GM12875 (cell line): Measurements from ENCODE around the gene MIPOL1.

Experiments used
- H3K4me3 ChIP-seq: one replicate; pipeline ENCODE4 v1.5.1; 2011; ENCODE audit warnings: low read depth, low read length, control low read depth
- TF ChIP-seq, protein P1 (sequence below): IDR thresholded peaks from 2 replicates; pipeline ENCODE4 v1.5.1; 2011; ENCODE audit warnings: low read depth, mild to moderate bottlenecking, control low read depth, inconsistent platforms, low read length, moderate library complexity, borderline replicate concordance; ENCODE audit not compliant: insufficient read depth

MIPOL1 gene

DNA sequence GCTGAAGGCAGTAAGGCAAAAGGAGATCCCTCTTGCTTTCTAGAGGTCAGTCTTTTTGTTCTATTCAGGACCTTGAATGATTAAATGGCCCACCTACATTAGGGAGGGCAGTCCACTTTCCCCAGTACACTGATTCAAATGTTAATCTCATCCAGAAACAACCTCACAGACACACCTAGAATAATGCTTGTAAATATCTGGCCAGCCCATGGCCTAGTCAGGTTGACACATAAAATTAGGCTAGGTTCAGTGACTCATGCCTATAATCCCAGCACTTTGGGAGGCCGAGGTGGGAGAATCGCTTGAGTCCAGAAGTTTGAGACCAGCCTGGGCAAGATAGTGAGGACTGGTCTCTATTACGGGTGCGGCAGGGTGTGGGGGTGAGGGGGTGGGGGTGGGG, 43.5 kb downstream of the MIPOL1 start:
- TF ChIP-seq, protein P1, sequence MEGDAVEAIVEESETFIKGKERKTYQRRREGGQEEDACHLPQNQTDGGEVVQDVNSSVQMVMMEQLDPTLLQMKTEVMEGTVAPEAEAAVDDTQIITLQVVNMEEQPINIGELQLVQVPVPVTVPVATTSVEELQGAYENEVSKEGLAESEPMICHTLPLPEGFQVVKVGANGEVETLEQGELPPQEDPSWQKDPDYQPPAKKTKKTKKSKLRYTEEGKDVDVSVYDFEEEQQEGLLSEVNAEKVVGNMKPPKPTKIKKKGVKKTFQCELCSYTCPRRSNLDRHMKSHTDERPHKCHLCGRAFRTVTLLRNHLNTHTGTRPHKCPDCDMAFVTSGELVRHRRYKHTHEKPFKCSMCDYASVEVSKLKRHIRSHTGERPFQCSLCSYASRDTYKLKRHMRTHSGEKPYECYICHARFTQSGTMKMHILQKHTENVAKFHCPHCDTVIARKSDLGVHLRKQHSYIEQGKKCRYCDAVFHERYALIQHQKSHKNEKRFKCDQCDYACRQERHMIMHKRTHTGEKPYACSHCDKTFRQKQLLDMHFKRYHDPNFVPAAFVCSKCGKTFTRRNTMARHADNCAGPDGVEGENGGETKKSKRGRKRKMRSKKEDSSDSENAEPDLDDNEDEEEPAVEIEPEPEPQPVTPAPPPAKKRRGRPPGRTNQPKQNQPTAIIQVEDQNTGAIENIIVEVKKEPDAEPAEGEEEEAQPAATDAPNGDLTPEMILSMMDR: no peak
- H3K4me3 ChIP-seq: no peak overlapping the region

DNA sequence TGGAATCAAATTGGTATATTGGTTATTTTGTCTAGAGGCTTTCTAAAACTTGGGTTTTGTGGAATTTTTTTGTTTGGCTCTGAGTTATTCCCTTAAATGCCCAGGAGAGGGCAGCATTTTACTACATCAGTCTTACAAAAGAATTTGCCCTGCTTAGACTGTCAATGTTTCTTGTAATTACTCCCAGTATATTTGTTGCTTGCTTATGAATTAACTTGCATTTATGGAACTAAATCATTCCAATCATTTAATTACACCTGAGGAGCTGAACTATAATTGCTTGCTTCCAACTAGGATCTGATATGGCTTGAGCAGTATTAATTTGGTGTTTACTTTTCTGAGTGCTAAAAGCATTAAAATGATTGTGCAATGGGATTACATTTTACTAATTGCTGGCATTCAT, 48.7 kb downstream of the MIPOL1 start:
- TF ChIP-seq, protein P1: no peak; the same call in 1 of the 2 replicates
- no peak overlapping the region for H3K4me3 ChIP-seq

DNA sequence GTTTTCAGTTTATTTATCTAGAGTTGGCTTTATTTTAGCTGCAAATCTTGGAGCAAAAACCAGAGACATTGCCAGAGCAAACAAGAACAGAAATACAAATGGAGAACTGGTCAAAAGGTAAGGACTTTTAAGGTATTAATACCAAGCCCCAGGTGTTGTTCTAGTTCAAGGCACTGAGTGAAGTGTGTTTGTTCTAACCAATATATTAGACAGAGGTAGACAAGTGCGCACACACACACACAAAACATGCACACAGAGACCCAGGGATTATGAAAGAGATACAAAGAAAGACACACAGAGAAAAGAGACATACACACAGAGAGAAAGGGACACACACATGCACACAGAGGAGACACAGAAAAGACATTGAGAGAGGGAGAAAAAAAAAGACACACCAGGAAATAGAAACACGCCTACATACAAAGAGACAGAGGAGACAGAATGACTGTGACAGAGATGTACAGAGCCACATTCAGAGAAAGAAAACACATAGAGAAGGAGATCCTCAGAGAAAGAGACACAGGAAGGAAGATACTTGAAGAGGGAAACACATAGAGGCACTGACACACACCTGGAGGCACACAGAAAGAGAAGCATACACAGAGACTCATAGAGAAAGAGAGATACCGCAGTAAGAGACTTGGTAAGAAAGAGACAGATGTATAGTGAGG, 50.2 kb downstream of the MIPOL1 start:
- TF ChIP-seq, protein P1: no peak
- no peak overlapping the region for H3K4me3 ChIP-seq

DNA sequence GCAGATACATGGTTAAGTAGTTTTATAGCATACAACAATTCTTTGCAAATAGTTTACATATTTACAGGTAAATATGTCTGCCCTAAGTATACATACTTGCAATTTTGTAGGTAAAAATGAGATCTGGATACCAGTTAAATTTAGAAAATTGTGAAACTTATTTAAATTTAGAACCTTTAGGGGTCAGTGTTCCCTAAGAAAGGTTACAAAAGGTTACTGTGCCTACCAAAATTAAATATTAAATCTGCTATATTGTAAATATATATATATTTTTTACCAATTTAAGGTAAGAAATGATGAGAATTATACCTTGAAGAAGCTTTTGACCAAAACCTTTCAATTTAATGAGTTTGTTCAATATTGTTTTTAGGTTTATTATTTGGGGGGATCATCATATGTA, 54.0 kb downstream of the MIPOL1 start:
- TF ChIP-seq, protein P1: no peak
- no peak overlapping the region for H3K4me3 ChIP-seq

DNA sequence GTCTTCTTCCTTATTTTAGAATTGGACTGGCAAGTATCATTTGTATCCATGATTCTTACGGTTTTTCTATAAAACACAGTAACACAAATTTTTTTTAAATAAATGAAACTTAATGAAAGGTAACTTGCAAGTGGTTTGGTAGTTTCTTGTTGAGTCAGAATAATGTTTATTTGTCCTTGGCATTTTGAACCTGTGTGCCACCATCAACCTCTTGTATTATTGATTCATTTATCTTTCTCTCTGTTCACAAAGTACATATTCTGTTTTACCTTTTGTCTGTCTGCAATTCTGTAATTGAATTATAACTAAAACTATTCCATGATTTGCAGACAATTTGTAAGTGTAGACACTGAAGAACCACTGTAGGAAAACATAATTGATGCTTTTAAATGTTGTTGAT, 54.7 kb downstream of the MIPOL1 start:
- H3K4me3 ChIP-seq: no peak overlapping the region
- TF ChIP-seq, protein P1: no peak

DNA sequence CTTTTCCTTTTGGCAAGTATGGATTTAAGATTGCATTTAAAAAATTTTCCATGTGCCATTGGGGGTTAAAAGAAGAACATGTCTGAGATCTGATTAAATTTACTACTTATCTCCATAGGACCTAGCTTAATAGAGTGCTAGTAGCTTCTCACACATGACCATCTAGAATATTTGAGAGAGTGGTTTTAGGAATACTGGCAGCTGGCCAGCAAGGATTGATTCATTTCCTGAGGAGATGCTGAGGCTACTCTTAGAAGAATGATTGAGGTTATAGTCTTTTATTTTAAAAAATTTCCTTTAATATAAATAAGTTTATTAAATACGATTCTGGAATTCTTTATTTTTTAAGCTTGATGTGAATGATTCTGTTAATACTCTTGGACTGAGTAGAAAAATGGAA, 56.2 kb downstream of the MIPOL1 start:
- TF ChIP-seq, protein P1: no peak
- no peak overlapping the region for H3K4me3 ChIP-seq

DNA sequence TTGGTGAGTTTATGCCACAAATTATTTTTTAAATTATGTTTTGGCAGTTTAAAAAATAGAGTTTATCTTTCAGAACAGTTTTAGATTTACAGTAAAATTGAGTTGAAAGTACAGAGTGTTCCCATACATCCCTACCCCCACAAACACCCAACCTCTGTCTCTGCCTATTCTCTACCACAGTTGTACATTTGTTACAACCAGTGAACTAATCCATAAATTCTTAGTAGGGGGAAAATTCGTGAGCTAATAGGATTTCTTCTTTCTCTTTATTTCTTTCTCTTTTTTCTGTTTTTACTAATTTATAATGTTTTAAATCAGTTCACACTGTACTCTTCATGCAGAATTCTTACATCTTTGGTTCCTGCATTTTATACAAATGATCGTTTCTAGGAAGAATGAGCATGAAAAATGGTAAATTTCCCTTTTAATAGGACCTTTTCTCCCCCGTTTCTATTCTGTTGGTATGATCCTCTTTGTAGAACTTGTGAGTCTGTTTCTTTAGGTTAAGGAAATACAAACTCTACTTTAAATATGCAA, 56.7 kb downstream of the MIPOL1 start:
- TF ChIP-seq, protein P1: no peak
- H3K4me3 ChIP-seq: no peak overlapping the region
